HEK293T (cell line): ENCODE results near the gene CHST15.

Source experiments
- CTCF ChIA-PET: fragments of 350-600 bp; formaldehyde crosslinking; extraction: SDS; loops from one replicate; lab custom pipeline; 2021; ENCODE audit warnings: antibody characterized with exemption, inconsistent platforms; lab: Yijun Ruan, JAX
- POLR2A ChIA-PET: fragments of 350-600 bp; formaldehyde crosslinking; extraction: SDS; loops from one replicate; lab custom pipeline; 2020; ENCODE audit warnings: antibody characterized with exemption, inconsistent platforms; lab: Yijun Ruan, JAX
- DNase-seq: peaks from one replicate; pipeline ENCODE4 v3.0.0; 2012; ENCODE audit warnings: mixed read lengths; ENCODE audit errors: extremely low spot score
- ARNT ChIP-seq: fragments of 450-650 bp; IDR thresholded peaks from 2 replicates; pipeline ENCODE4 v1.6.1; 2017; ENCODE audit warnings: mild to moderate bottlenecking
- BHLHE40 ChIP-seq: fragments of 450-650 bp; IDR thresholded peaks from 2 replicates; pipeline ENCODE4 v1.6.1; 2016; ENCODE audit warnings: mild to moderate bottlenecking, moderate library complexity, borderline replicate concordance
- CTBP1 ChIP-seq: fragments of 450-650 bp; IDR thresholded peaks from 2 replicates; pipeline ENCODE4 v1.6.1; 2016; ENCODE audit warnings: borderline replicate concordance
- ELF4 ChIP-seq: fragments of 450-650 bp; IDR thresholded peaks from 2 replicates; pipeline ENCODE4 v1.6.1; 2017; ENCODE audit warnings: antibody characterized with exemption
- FOXA1 ChIP-seq: fragments of 450-650 bp; IDR thresholded peaks from 2 replicates; pipeline ENCODE4 v1.6.1; 2016; ENCODE audit warnings: mild to moderate bottlenecking
- FOXK2 ChIP-seq: fragments of 450-650 bp; IDR thresholded peaks from 2 replicates; pipeline ENCODE4 v1.6.1; 2016; ENCODE audit warnings: mild to moderate bottlenecking
- FOXM1 ChIP-seq: fragments of 450-650 bp; IDR thresholded peaks from 2 replicates; pipeline ENCODE4 v1.6.1; 2017; ENCODE audit warnings: mild to moderate bottlenecking, borderline replicate concordance
- HDGF ChIP-seq: fragments of 450-650 bp; IDR thresholded peaks from 2 replicates; pipeline ENCODE4 v1.6.1; 2017; ENCODE audit warnings: antibody characterized with exemption, borderline replicate concordance
- L3MBTL2 ChIP-seq: fragments of 450-650 bp; conservative IDR thresholded peaks from 2 replicates; pipeline ENCODE4 v1.6.1; 2016; ENCODE audit warnings: mild to moderate bottlenecking
- LEF1 ChIP-seq: fragments of 450-650 bp; IDR thresholded peaks from 2 replicates; pipeline ENCODE4 v1.6.1; 2017; ENCODE audit warnings: mild to moderate bottlenecking, borderline replicate concordance
- NFRKB ChIP-seq: fragments of 450-650 bp; IDR thresholded peaks from 2 replicates; pipeline ENCODE4 v1.6.1; 2016; ENCODE audit warnings: mild to moderate bottlenecking, moderate library complexity
- PKNOX1 ChIP-seq: fragments of 450-650 bp; IDR thresholded peaks from 2 replicates; pipeline ENCODE4 v1.6.1; 2016
- SP1 ChIP-seq: fragments of 450-650 bp; IDR thresholded peaks from 2 replicates; pipeline ENCODE4 v1.6.1; 2017
- SUZ12 ChIP-seq: fragments of 450-650 bp; IDR thresholded peaks from 2 replicates; pipeline ENCODE4 v1.6.1; 2016; ENCODE audit warnings: mild to moderate bottlenecking
- TARDBP ChIP-seq: fragments of 450-650 bp; IDR thresholded peaks from 2 replicates; pipeline ENCODE4 v1.6.1; 2016
- ZNF384 ChIP-seq: fragments of 450-650 bp; IDR thresholded peaks from 2 replicates; pipeline ENCODE4 v1.6.1; 2016

CHST15 gene

GRCh38 chr10:124048371-124049290 is 44.8 kb downstream of the CHST15 start:
- DNase-seq: no peak
- POLR2A ChIA-PET: no interaction called here
- no peak for TF ChIP-seq ARNT
- TF ChIP-seq SP1: no peak
- no peak for TF ChIP-seq ELF4
- no peak for TF ChIP-seq LEF1
- TF ChIP-seq FOXK2: no peak
- TF ChIP-seq TARDBP: no peak
- no peak for TF ChIP-seq FOXA1
- CTCF ChIA-PET: no interaction called here

- CTCF ChIA-PET: no interaction called here
- no peak for TF ChIP-seq SP1
- TF ChIP-seq PKNOX1: no peak
- no peak for TF ChIP-seq ZNF384
- TF ChIP-seq FOXA1: no peak
- no peak for TF ChIP-seq FOXK2
- no peak for TF ChIP-seq L3MBTL2
- no peak for TF ChIP-seq LEF1
- no peak for TF ChIP-seq NFRKB
- no peak for TF ChIP-seq FOXM1
- TF ChIP-seq HDGF: no peak
- no peak for TF ChIP-seq SUZ12
- no peak for TF ChIP-seq ELF4
- TF ChIP-seq CTBP1: no peak
- TF ChIP-seq BHLHE40: no peak
- TF ChIP-seq TARDBP: no peak
- no peak for TF ChIP-seq ARNT
- no peak for DNase-seq
Measured at GRCh38 chr10:124047427-124048152, 45.8 kb downstream of the CHST15 start.

GRCh38 chr10:124045801-124046355 is 47.5 kb downstream of the CHST15 start:
- no peak for TF ChIP-seq L3MBTL2
- TF ChIP-seq SP1: no peak
- no peak for TF ChIP-seq FOXA1
- no peak for TF ChIP-seq SUZ12
- ChIA-PET CTCF (no interaction called here), POLR2A (no interaction called here)
- DNase-seq: no peak

More at GRCh38 chr10:124047427-124048152, 45.8 kb downstream of the CHST15 start:
- POLR2A ChIA-PET: no interaction called here

- no peak for DNase-seq
- CTCF ChIA-PET: no interaction called here
- TF ChIP-seq L3MBTL2 (no peak), FOXA1 (no peak)
- POLR2A ChIA-PET: no interaction called here
Measured at GRCh38 chr10:124045276-124045675, 48.1 kb downstream of the CHST15 start.

- no peak for DNase-seq
- TF ChIP-seq BHLHE40: no peak
- no peak for TF ChIP-seq HDGF
- ChIA-PET POLR2A (no interaction called here), CTCF (no interaction called here)
Measured at GRCh38 chr10:124044143-124044862, 49.1 kb downstream of the CHST15 start.

GRCh38 chr10:124043310-124044142 is 49.9 kb downstream of the CHST15 start:
- no peak for DNase-seq
- ChIA-PET CTCF (no interaction called here), POLR2A (no interaction called here)
- TF ChIP-seq FOXM1 (no peak), SUZ12 (no peak), ZNF384 (no peak), BHLHE40 (no peak), ARNT (no peak), FOXK2 (no peak), L3MBTL2 (no peak), NFRKB (no peak), ELF4 (no peak), TARDBP (no peak), CTBP1 (no peak), LEF1 (no peak), PKNOX1 (no peak), FOXA1 (no peak), SP1 (no peak)
